Pancreas (tissue), 10 donors: ENCODE results near the gene DGCR6L. TPM values are rescaled to one million over a fixed set of nuclear protein-coding genes. Genes with fewer than 3 reads are reported as not detected.
"Not testable (repeated sequence)": the region's sequence is repeated elsewhere in the genome, so short reads cannot be mapped to it uniquely, and the experiment has no call there.

Source experiments
- ATAC-seq, 4 donors: fragments of 200-7000 bp; cut with Tn5 transposase; one replicate each; pipeline versions ENCODE4 v1.8.0 to v1.9.1; 2020; ENCODE audit warnings: mild to moderate bottlenecking in 4 of 4, moderate library complexity in 4 of 4
- DNase-seq, 6 donors: peaks; one replicate each; pipeline ENCODE4 v3.0.0-alpha.2; 2020
- FAIRE-seq: peaks from 2 replicates; lab custom pipeline; 2012; peaks lifted over from hg19 to GRCh38; lab: Jason Lieb, UNC
- H3K27ac ChIP-seq, 4 donors: fragments of 200-600 bp; sonication (generic); 1 replicate in 3 of 4; 2 replicates in 1 of 4; pipeline versions ENCODE4 v1.5.0 to v1.8.0; 2020
- H3K27me3 ChIP-seq, 4 donors: fragments of 200-600 bp; one replicate each; pipeline ENCODE4 v1.8.0; 2021
- H3K36me3 ChIP-seq, 3 donors: fragments of 200-600 bp; sonication (generic) in 1 of 3; one replicate each; pipeline versions ENCODE4 v1.5.0 to v1.8.0; 2020 to 2021
- H3K4me1 ChIP-seq, 3 donors: fragments of 200-600 bp; one replicate each; pipeline ENCODE4 v1.8.0; 2021
- H3K4me3 ChIP-seq, 4 donors: fragments of 200-600 bp; sonication (generic) in 2 of 4; one replicate each; pipeline versions ENCODE4 v1.5.0 to v1.8.0; 2020 to 2021
- H3K9me3 ChIP-seq, 4 donors: fragments of 200-600 bp; one replicate each; pipeline ENCODE4 v1.8.0; 2021
- WGBS, 2 donors: extraction: QIAGEN DNeasy Blood & Tissue Kit; methylation state at CpG; one replicate each; pipeline ENCODE4 v1.1.7; 2013; 5-methylcytosine and 5-hydroxymethylcytosine counted together
- intact Hi-C, 3 donors: fragments of 100-400 bp; cut with DNase I; formaldehyde crosslinking; loops; one replicate each; pipeline versions ENCODE4 v1.11.1 to v1.14.2; 2022
- polyA plus RNA-seq, 2 donors: library from polyadenylated mRNA; stranded (reverse); fragments of 200-250 nt; gene quantifications; one replicate each; pipeline ENCODE4 v1.2.3, GENCODE V29; 2013
- total RNA-seq, 6 donors: library from RNA; stranded (reverse); fragmentation: NEBNext Ultra II Directional in 4 of 6; extraction: Animal tissue kit (Norgen Biotek cat#: 25700) in 4 of 6; gene quantifications; one replicate each; pipeline versions ENCODE4 v1.2.1 to v1.2.4, GENCODE V29; 2021 to 2023
- TF ChIP-seq, protein P1 (sequence below), 4 donors: fragments of 200-600 bp; sonication (generic) in 3 of 4; IDR thresholded peaks; one replicate each; pipeline versions ENCODE4 v1.5.0 to v1.8.0; 2021; ENCODE audit warnings: antibody characterized with exemption in 4 of 4
- donor health status: healthy with polysubstance abuse.
- donor health status: DM: no; HTN: no; CAD: no; lungs with moderate emphysema.
- donor health status: DM: no; HTN: no; CAD: no.
- donor health status: control.
- donor health status: control.
- donor health status: Bipolar disorder and iron deficiency.
- donor health status: DM: yes; HTN: yes; CAD: no.
- donor health status: DM: no; HTN: no; CAD: no.
- donor health status: DM: no; HTN: no; CAD: no.
- donor health status: DM: yes; HTN: yes; CAD: no.

The DGCR6L gene
- total and polyA plus RNA-seq, 8 donors = 17.2 to 53.4 (median 22.2) TPM

DNA sequence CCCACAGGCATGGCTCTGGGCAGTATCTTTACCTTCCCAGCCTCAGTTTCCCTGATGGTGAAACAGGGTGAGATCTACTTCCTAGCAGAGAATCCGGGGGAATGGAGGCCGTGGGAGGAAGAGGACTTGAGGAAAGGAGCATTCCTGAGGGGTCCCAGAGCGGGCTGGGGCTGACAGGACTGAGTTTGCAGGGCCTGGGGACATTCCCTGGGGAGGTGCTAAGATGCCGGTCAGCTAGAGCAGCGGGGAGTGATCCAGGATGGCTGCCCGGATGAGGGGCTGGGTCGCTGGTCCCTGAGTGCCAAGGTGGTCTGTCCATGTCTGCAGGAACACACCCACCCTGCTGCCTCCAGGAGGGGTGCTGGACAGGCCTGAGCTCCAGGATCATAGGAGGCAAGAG lies 43.4 kb downstream of the DGCR6L start:
- 81 to 86% methylated on average over 6 to 7 of the region's 7 CpGs for WGBS, 2 donors
- H3K27me3 ChIP-seq = no peaks in the 10 kb centered on the region
- H3K9me3 ChIP-seq = no peaks in the 10 kb centered on the region
- TF ChIP-seq, protein P1, sequence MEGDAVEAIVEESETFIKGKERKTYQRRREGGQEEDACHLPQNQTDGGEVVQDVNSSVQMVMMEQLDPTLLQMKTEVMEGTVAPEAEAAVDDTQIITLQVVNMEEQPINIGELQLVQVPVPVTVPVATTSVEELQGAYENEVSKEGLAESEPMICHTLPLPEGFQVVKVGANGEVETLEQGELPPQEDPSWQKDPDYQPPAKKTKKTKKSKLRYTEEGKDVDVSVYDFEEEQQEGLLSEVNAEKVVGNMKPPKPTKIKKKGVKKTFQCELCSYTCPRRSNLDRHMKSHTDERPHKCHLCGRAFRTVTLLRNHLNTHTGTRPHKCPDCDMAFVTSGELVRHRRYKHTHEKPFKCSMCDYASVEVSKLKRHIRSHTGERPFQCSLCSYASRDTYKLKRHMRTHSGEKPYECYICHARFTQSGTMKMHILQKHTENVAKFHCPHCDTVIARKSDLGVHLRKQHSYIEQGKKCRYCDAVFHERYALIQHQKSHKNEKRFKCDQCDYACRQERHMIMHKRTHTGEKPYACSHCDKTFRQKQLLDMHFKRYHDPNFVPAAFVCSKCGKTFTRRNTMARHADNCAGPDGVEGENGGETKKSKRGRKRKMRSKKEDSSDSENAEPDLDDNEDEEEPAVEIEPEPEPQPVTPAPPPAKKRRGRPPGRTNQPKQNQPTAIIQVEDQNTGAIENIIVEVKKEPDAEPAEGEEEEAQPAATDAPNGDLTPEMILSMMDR (IDR thresholded peaks at IDR 0.05) = no peak
- H3K4me1 ChIP-seq = no peaks in the 10 kb centered on the region
- ATAC-seq (no peak), FAIRE-seq (no peak), DNase-seq (peak in 2 of 6 donors; percentile 7 to 49)
- no peak overlapping the region for H3K27ac ChIP-seq
- H3K4me3 ChIP-seq = no peak overlapping the region
- intact Hi-C loops = no loop called here
- no peaks in the 10 kb centered on the region for H3K36me3 ChIP-seq

GRCh38 chr22:20275836-20276235 lies 44.0 kb downstream of the DGCR6L start:
- Histone ChIP-seq H3K4me1 (no peaks in the 10 kb centered on the region), H3K27ac (no peak overlapping the region), H3K27me3 (no peaks in the 10 kb centered on the region), H3K9me3 (no peaks in the 10 kb centered on the region), H3K4me3 (no peak overlapping the region), H3K36me3 (no peaks in the 10 kb centered on the region)
- intact Hi-C loops = no loop called here
- WGBS, 2 donors = 94 to 97% methylated on average over 13 of the region's 13 CpGs
- ATAC-seq = no peak
- TF ChIP-seq, protein P1 (IDR thresholded peaks at IDR 0.05) = no peak
- no peak for FAIRE-seq
- DNase-seq = peak in 1 of 6 donors; percentile 5

- H3K36me3 ChIP-seq, ATAC-seq, H3K27me3 ChIP-seq, H3K4me3 ChIP-seq, H3K27ac ChIP-seq, intact Hi-C loops, H3K4me1 ChIP-seq, H3K9me3 ChIP-seq, FAIRE-seq: not testable (repeated sequence)
- WGBS, 2 donors = 78 to 81% methylated on average over 5 of the region's 7 CpGs
- peak in 2 of 6 donors; percentile 8 to 37 for DNase-seq
Observed at GRCh38 chr22:20275325-20275724, 44.5 kb downstream of the DGCR6L start.

GRCh38 chr22:20274374-20274773 lies 45.5 kb downstream of the DGCR6L start:
- H3K4me3 ChIP-seq, H3K9me3 ChIP-seq, H3K4me1 ChIP-seq, H3K27me3 ChIP-seq, FAIRE-seq, H3K36me3 ChIP-seq, intact Hi-C loops, H3K27ac ChIP-seq, ATAC-seq: not testable (repeated sequence)
- peak in 2 of 6 donors; percentile 12 to 52 for DNase-seq
- WGBS, 2 donors = 93 to 94% methylated on average over 7 to 9 of the region's 10 CpGs

GRCh38 chr22:20273758-20274181 lies 46.1 kb downstream of the DGCR6L start:
- intact Hi-C loops = no loop called here
- no peak for FAIRE-seq

GRCh38 chr22:20272700-20273099 lies 47.2 kb downstream of the DGCR6L start:
- WGBS, 2 donors = 83 to 88% methylated on average over 12 to 13 of the region's 13 CpGs
- DNase-seq = peak in 2 of 6 donors; percentile 42 to 47
- Histone ChIP-seq H3K9me3 (no peaks in the 10 kb centered on the region), H3K27me3 (no peaks in the 10 kb centered on the region), H3K4me3 (no peak overlapping the region), H3K36me3 (no peaks in the 10 kb centered on the region), H3K4me1 (no peaks in the 10 kb centered on the region), H3K27ac (no peak overlapping the region)
- FAIRE-seq = no peak
- no peak for ATAC-seq
- TF ChIP-seq, protein P1 (IDR thresholded peaks at IDR 0.05) = no peak
- intact Hi-C loops = no loop called here

More at GRCh38 chr22:20273758-20274181, 46.1 kb downstream of the DGCR6L start:
- DNase-seq (peak in 2 of 6 donors; percentile 22 to 59), ATAC-seq (no peak)
- no peaks in the 10 kb centered on the region for H3K27me3 ChIP-seq
- no peaks in the 10 kb centered on the region for H3K9me3 ChIP-seq
- H3K4me1 ChIP-seq = no peaks in the 10 kb centered on the region
- H3K4me3 ChIP-seq = no peak overlapping the region
- 83 to 87% methylated on average over 11 to 12 of the region's 12 CpGs for WGBS, 2 donors
- TF ChIP-seq, protein P1 (IDR thresholded peaks at IDR 0.05) = no peak
- no peak overlapping the region for H3K27ac ChIP-seq
- no peaks in the 10 kb centered on the region for H3K36me3 ChIP-seq
